GM23338 (cell line): ENCODE results near the gene STX7.

Experiments used
- CTCF ChIP-seq, 2 experiments: fragments of 200-600 bp in 1 of 2; sonication (generic) in 1 of 2; conservative IDR thresholded peaks; 2 replicates each; pipeline versions ENCODE4 v1.5.1 to v1.6.1; 2016 to 2017; ENCODE audit warnings: antibody characterized with exemption in 2 of 2, low read depth in 2 of 2, mild to moderate bottlenecking in 2 of 2, moderate library complexity in 1 of 2
- EZH2 ChIP-seq: fragments of 200-600 bp; sonication (generic); IDR thresholded peaks from one replicate; pipeline ENCODE4 v1.8.0; 2017; ENCODE audit warnings: antibody characterized with exemption, mild to moderate bottlenecking, low read depth; ENCODE audit not compliant: unreplicated experiment
- POLR2AphosphoS5 ChIP-seq: IDR thresholded peaks from 2 replicates; pipeline ENCODE4 v1.6.1; 2016; ENCODE audit warnings: antibody characterized with exemption, low read depth

GRCh38 chr6:132411296-132411695 is 101.6 kb downstream of the STX7 start:
- TF ChIP-seq POLR2AphosphoS5 (no peak), CTCF (conservative IDR thresholded peaks at IDR 0.05; ENCODE audit: low read depth in 2 of 2) (no peak), EZH2 (no peak)
